GM18499 (cell line): ENCODE results near the gene IL1B.

Experiments
- ATAC-seq: cut with Tn5 transposase; IDR thresholded peaks from one replicate; pipeline ENCODE4 v1.9.1; 2021; ENCODE audit warnings: moderate number of reproducible peaks; ENCODE audit not compliant: insufficient read depth, unreplicated experiment

IL1B gene

DNA sequence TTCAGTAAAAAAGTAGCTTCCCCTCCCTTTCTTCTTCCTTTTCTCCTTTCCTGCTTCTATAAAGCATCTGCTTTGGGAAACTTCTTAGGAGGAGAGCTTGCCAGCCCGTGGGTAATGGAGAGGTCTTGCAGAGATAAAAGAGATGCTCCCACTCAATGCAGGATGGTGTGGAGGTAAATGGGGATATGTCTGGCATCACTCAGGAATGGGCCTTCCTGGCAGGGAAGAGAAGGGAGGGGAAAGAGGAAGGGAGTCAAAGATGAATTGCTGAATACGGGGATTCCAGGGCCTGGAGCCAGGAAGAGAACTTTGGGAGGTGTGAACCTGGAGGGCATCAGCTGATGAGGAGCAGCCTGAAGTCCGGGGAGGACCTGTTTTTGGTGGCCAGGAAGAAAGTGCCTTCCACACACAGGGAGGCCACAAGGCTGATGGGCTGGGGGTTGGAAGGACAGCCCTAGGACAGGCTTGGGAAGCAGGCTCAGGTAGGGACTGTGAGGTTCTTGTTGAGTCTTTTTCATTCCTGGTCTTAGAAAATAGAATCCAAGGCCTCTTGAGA is 25.2 kb downstream of the IL1B start:
- no peak for ATAC-seq

DNA sequence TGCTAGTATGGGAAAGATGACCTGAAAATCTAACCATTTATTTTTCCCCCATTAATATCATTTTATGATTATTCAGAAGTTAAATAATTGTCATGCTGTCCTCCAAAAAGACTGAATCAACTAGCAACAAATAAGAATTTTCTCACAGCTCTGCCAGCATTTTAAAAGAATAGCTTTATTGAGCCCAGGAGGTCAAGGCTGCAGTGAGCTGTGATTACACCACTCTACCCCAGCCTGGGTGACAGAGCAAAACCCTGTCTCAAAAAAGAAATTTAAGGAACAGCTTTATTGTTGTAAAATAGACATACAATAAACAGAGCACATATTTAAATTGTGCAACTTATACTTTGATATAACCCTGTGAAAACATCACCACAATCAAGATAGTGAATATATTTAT is 27.5 kb downstream of the IL1B start:
- ATAC-seq, result no peak

- ATAC-seq, result no peak
These were observed 29.3 kb downstream of the IL1B start for GRCh38 chr2:112807233-112807807.

DNA sequence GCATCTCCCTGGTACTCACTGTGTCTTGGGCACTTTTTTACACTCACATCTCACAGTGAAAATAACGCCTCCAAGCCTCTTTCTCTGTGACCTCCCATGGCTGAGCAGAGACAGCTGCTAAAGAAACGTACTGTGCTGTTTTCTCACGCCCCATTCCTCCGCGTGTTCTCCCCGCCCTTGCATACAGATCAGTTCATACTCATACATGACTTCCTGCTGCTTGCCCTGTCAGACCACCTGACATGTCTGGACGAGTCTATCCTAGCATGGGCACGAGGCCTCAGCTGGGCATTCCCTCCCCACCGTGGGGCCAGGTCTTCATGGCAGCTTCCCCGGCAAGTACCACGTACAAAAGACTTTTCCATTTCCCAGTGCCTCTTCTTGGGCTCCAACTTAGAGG is 31.0 kb downstream of the IL1B start:
- ATAC-seq, result no peak

GRCh38 chr2:112803691-112804521 is 32.7 kb downstream of the IL1B start:
- ATAC-seq, result no peak

GRCh38 chr2:112800881-112801583 is 35.5 kb downstream of the IL1B start:
- no peak for ATAC-seq

GRCh38 chr2:112798979-112799975 is 37.3 kb downstream of the IL1B start:
- no peak for ATAC-seq

DNA sequence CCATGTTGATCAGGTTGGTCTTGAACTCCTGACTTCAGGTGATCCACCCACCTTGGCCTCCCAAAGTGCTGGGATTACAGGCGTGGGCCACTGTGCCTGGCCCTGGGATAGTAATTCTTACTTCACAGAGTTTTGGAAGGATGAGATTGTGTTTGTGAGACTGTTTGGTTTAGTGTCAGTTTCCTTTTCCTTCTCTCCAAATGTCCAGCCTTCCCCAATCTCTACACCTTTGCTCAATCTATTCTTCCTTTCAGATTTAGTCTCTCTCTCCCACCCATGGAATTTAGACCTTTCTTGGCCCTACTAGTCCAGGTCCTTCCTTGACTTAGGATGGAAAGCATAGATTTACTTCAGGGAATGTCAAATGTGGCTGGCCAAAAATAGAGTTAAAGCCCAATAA is 40.1 kb downstream of the IL1B start:
- no peak for ATAC-seq

DNA sequence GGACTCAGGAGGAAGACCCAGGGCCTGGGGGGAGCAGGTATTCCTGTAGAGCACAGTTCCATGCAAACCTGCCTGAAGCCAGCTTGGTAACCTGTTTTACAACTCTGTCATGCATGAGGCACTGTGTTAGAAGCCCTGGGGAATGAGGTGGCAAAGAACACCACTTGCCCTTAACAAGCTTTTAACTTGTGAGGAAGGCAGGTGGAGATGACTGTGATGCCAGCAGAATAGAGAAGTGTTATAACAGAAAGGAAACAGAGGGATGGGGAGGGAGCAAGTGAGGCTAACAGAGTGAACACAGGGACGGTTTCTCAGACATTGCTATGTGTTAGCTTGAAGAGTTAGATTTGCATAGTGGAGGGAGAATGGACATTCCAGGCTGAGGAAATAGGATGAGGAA is 40.8 kb downstream of the IL1B start:
- ATAC-seq, result no peak

- ATAC-seq, result no peak
These were observed 41.7 kb downstream of the IL1B start for GRCh38 chr2:112794841-112795240.

GRCh38 chr2:112794131-112794733 is 42.3 kb downstream of the IL1B start:
- peak; percentile 56 for ATAC-seq

- no peak for ATAC-seq
These were observed 43.1 kb downstream of the IL1B start for GRCh38 chr2:112793449-112793978.

GRCh38 chr2:112792419-112792818 is 44.2 kb downstream of the IL1B start:
- ATAC-seq, result no peak

GRCh38 chr2:112791693-112792230 is 44.8 kb downstream of the IL1B start:
- ATAC-seq, result no peak

GRCh38 chr2:112791019-112791418 is 45.6 kb downstream of the IL1B start:
- no peak for ATAC-seq

DNA sequence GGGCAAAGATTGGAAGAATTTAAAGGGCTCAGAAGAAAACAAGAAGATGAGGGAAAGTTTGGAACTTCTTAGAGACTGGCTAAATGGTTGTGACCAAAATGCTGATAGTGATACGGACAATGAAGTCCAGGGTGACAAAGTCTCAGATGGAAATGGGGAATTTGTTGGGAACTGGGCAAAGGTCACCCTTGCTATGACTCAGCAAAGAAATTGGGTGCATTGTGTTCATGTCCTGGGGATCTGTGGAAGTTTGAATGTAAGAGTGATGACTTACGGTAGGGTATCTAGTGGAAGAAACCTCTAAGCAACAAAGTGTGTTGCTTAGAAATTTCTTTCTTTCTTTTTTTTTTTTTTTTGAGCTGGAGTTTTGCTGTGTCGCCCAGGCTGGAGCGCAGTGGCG is 46.3 kb downstream of the IL1B start:
- no peak for ATAC-seq

DNA sequence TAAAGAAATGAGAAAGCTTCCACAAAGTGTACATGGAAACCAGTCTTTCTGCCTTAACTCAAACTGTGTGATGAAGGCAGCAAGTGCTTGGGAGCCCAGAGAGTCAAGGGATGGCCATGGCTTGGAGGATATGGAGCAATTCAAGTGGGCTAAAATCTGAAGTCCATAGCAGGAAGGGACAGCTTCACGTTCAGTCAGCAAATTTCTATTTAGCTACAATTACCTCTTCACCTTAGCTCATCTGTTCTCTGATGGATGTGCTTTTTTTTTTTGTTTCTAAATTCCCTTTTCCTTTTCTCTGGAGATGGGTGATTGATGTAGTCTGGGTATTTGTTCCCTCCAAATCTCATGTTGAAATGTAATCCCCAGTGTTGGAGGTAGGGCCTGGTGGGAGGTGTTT is 47.4 kb downstream of the IL1B start:
- no peak for ATAC-seq

GRCh38 chr2:112788653-112789052 is 47.9 kb downstream of the IL1B start:
- no peak for ATAC-seq
